ENCODE measurements around the gene ARHGEF40. TPM values are rescaled to one million over a fixed set of nuclear protein-coding genes. Genes with fewer than 3 reads are reported as not detected.

The ARHGEF40 gene
- total RNA-seq, 1 donor from 2014 or later, result 65.8 TPM

DNA sequence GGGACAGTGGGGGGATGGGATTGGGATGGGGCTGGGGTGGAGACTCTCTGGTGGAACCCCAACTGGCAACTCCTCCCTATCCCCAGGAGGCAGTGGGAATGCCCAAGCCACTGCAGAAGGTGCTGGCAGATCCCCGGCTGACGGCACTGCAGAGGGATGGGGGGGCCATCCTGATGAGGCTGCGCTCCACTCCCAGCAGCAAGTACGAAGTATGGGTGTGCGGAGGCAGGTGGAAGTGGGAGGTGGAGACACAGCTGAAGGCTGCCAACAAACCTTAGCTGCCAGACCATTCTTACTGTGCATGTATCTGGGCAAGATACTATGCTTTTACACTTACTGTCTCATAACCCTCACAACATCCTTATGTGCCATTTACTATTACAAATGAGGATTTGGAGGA lies 8.2 kb downstream of the ARHGEF40 start:
- H3K9me3 Mint-ChIP-seq, result no peaks in the 10 kb centered on the region

GRCh38 chr14:21078726-21079125 lies 8.6 kb downstream of the ARHGEF40 start:
- DNase-seq (ENCODE audit: extremely low spot score, unreplicated experiment), result no peak
- H3K4me3 Mint-ChIP-seq, result no peak overlapping the region
- H3K4me1 Mint-ChIP-seq (ENCODE audit: unreplicated experiment), result peaks cover 5% of the 10 kb centered on the region
- H3K9me3 Mint-ChIP-seq, result no peaks in the 10 kb centered on the region
- no peak overlapping the region for H3K27ac Mint-ChIP-seq
- TF ChIP-seq CTCF (conservative IDR thresholded peaks at IDR 0.05), result no peak
- peaks cover 12% of the 10 kb centered on the region for H3K36me3 Mint-ChIP-seq
- no peaks in the 10 kb centered on the region for H3K27me3 Mint-ChIP-seq

More for the DNA sequence above, 8.2 kb downstream of the ARHGEF40 start:
- H3K36me3 Mint-ChIP-seq, result peaks cover 16% of the 10 kb centered on the region
- H3K27ac Mint-ChIP-seq, result no peak overlapping the region
- H3K4me3 Mint-ChIP-seq, result no peak overlapping the region
- no peaks in the 10 kb centered on the region for H3K27me3 Mint-ChIP-seq
- TF ChIP-seq CTCF (conservative IDR thresholded peaks at IDR 0.05), result no peak
- no peak for DNase-seq (ENCODE audit: extremely low spot score, unreplicated experiment)
- peaks cover 8% of the 10 kb centered on the region for H3K4me1 Mint-ChIP-seq (ENCODE audit: unreplicated experiment)

DNA sequence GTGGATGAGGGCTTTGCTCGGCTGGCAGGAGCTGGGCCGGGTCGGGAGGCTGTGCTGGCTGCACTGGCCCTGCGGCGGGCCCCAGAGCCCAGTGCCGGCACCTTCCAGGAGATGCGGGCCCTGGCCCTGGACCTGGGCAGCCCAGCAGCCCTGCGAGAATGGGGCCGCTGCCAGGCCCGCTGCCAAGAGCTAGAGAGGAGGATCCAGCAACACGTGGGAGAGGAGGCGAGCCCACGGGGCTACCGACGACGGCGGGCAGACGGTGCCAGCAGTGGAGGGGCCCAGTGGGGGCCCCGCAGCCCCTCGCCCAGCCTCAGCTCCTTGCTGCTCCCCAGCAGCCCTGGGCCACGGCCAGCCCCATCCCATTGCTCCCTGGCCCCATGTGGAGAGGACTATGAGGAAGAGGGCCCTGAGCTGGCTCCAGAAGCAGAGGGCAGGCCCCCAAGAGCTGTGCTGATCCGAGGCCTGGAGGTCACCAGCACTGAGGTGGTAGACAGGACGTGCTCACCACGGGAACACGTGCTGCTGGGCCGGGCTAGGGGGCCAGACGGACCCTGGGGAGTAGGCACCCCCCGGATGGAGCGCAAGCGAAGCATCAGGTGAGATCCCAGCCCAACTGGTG lies 11.5 kb downstream of the ARHGEF40 start:
- Mint-ChIP-seq H3K4me3 (no peak overlapping the region), H3K9me3 (no peaks in the 10 kb centered on the region), H3K27me3 (no peaks in the 10 kb centered on the region), H3K36me3 (peaks cover 17% of the 10 kb centered on the region), H3K4me1 (ENCODE audit: unreplicated experiment) (peaks cover 2% of the 10 kb centered on the region), H3K27ac (no peak overlapping the region)
- no peak for DNase-seq (ENCODE audit: extremely low spot score, unreplicated experiment)
- TF ChIP-seq CTCF (conservative IDR thresholded peaks at IDR 0.05), result no peak

GRCh38 chr14:21083565-21084325 lies 13.6 kb downstream of the ARHGEF40 start:
- Mint-ChIP-seq H3K4me3 (no peak overlapping the region), H3K27ac (no peak overlapping the region), H3K27me3 (no peaks in the 10 kb centered on the region), H3K4me1 (ENCODE audit: unreplicated experiment) (peaks cover 11% of the 10 kb centered on the region), H3K9me3 (no peaks in the 10 kb centered on the region), H3K36me3 (peaks cover 23% of the 10 kb centered on the region)
- TF ChIP-seq CTCF (conservative IDR thresholded peaks at IDR 0.05), result no peak
- DNase-seq (ENCODE audit: extremely low spot score, unreplicated experiment), result no peak

DNA sequence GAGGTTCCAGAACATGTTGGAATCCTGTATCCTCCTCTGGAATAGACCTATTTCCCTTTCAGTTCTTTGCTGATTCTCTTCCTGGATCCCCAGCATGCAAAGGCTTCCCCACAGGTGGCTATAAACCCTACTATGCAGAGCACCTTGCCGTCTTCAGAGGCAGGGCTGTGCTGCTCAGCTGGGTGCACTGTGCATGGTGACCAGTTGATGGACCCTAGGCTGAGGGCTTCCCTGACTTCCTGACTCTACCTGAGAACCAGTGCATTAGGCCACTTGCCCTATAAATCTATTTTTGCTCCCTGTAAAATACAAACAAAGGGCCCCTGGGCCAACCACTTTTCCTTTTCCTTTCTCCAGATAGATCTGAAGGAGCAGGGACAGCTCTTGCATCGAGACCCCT lies 14.3 kb downstream of the ARHGEF40 start:
- Mint-ChIP-seq H3K9me3 (no peaks in the 10 kb centered on the region), H3K27ac (no peak overlapping the region), H3K36me3 (peaks cover 26% of the 10 kb centered on the region), H3K4me3 (no peak overlapping the region), H3K4me1 (ENCODE audit: unreplicated experiment) (peaks cover 11% of the 10 kb centered on the region), H3K27me3 (no peaks in the 10 kb centered on the region)
- no peak for TF ChIP-seq CTCF (conservative IDR thresholded peaks at IDR 0.05)
- DNase-seq (ENCODE audit: extremely low spot score, unreplicated experiment), result no peak
